HG03175 (cell line): ENCODE results near the gene PUS7.
"Not testable (repeated sequence)": the region's sequence is repeated elsewhere in the genome, so short reads cannot be mapped to it uniquely, and the experiment has no call there.

ENCODE experiments used
- ATAC-seq: cut with Tn5 transposase; IDR thresholded peaks from one replicate; pipeline ENCODE4 v1.9.1; 2021; ENCODE audit warnings: mild to moderate bottlenecking, moderate library complexity; ENCODE audit not compliant: unreplicated experiment

The PUS7 gene

GRCh38 chr7:105521717-105522463, at the start of gene PUS7:
Gene PUS7, minus strand, starts transcription at chr7:105522271. Its CDS starts 13,759 bp downstream, at chr7:105508512.
- peak; percentile 86 for ATAC-seq

- no peak for ATAC-seq
Measured at GRCh38 chr7:105567821-105568220, 45.8 kb upstream of the PUS7 start.

GRCh38 chr7:105567024-105567423, 45.0 kb upstream of the PUS7 start:
- ATAC-seq = no peak

GRCh38 chr7:105565190-105565589, 43.1 kb upstream of the PUS7 start:
- no peak for ATAC-seq

GRCh38 chr7:105559926-105560325, 37.9 kb upstream of the PUS7 start:
- ATAC-seq = no peak

GRCh38 chr7:105538339-105538738, 16.3 kb upstream of the PUS7 start:
- no peak for ATAC-seq

GRCh38 chr7:105532709-105533460, 10.8 kb upstream of the PUS7 start:
- ATAC-seq = no peak

GRCh38 chr7:105531792-105532671, 10.0 kb upstream of the PUS7 start, which contains the start of gene RINT1:
Gene RINT1, plus strand, starts transcription at chr7:105532201. Its CDS starts 115 bp downstream, at chr7:105532316.
- peak; percentile 91 for ATAC-seq

GRCh38 chr7:105530546-105530945, 8.5 kb upstream of the PUS7 start:
- no peak for ATAC-seq

- ATAC-seq = no peak
Measured at GRCh38 chr7:105530126-105530525, 8.1 kb upstream of the PUS7 start.

GRCh38 chr7:105527737-105528136, 5.7 kb upstream of the PUS7 start:
- ATAC-seq = not testable (repeated sequence)

GRCh38 chr7:105524840-105525239, 2.8 kb upstream of the PUS7 start:
- no peak for ATAC-seq

- not testable (repeated sequence) for ATAC-seq
Measured at GRCh38 chr7:105524423-105524822, 2.4 kb upstream of the PUS7 start.

- ATAC-seq = peak; percentile 37
Measured at GRCh38 chr7:105521027-105521716, 899 bp downstream of the PUS7 start.

- not testable (repeated sequence) for ATAC-seq
Measured at GRCh38 chr7:105520620-105521019, 1.5 kb downstream of the PUS7 start.

- no peak for ATAC-seq
Measured at GRCh38 chr7:105519353-105519752, 2.7 kb downstream of the PUS7 start.

- not testable (repeated sequence) for ATAC-seq
Measured at GRCh38 chr7:105515610-105516009, 6.5 kb downstream of the PUS7 start.

GRCh38 chr7:105512926-105513526, 9.0 kb downstream of the PUS7 start:
- no peak for ATAC-seq

GRCh38 chr7:105512415-105512814, 9.7 kb downstream of the PUS7 start:
- no peak for ATAC-seq

- ATAC-seq = no peak
Measured at GRCh38 chr7:105502173-105502572, 19.9 kb downstream of the PUS7 start.
